Vagina (tissue), 2 donors: ENCODE data around the gene CCL4.

Source experiments
- POLR2A ChIP-seq, 2 donors: fragments of 450-650 bp; IDR thresholded peaks; one replicate each; pipeline ENCODE4 v1.6.1; 2017; ENCODE audit warnings: antibody characterized with exemption in 2 of 2, mild to moderate bottlenecking in 2 of 2, moderate library complexity in 2 of 2
- TF ChIP-seq, protein P1 (sequence below), 3 experiments: fragments of 450-650 bp in 2 of 3; fragments of 200-600 bp in 1 of 3; sonication (generic) in 1 of 3; IDR thresholded peaks; one replicate each; pipeline ENCODE4 v1.5.1; 2017 to 2019; ENCODE audit warnings: antibody characterized with exemption in 3 of 3, mild to moderate bottlenecking in 2 of 3, moderate library complexity in 2 of 3

- TF ChIP-seq POLR2A (IDR thresholded peaks at IDR 0.05): no peak
- TF ChIP-seq, protein P1, sequence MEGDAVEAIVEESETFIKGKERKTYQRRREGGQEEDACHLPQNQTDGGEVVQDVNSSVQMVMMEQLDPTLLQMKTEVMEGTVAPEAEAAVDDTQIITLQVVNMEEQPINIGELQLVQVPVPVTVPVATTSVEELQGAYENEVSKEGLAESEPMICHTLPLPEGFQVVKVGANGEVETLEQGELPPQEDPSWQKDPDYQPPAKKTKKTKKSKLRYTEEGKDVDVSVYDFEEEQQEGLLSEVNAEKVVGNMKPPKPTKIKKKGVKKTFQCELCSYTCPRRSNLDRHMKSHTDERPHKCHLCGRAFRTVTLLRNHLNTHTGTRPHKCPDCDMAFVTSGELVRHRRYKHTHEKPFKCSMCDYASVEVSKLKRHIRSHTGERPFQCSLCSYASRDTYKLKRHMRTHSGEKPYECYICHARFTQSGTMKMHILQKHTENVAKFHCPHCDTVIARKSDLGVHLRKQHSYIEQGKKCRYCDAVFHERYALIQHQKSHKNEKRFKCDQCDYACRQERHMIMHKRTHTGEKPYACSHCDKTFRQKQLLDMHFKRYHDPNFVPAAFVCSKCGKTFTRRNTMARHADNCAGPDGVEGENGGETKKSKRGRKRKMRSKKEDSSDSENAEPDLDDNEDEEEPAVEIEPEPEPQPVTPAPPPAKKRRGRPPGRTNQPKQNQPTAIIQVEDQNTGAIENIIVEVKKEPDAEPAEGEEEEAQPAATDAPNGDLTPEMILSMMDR (IDR thresholded peaks at IDR 0.05): no peak
These were observed 21.5 kb downstream of the CCL4 start for GRCh38 chr17:36124879-36125824.
